GM18873 (cell line): ENCODE measurements around the gene C16orf95.
"Not testable (repeated sequence)": the region's sequence is repeated elsewhere in the genome, so short reads cannot be mapped to it uniquely, and the experiment has no call there.

Experiments
- ATAC-seq: cut with Tn5 transposase; IDR thresholded peaks from one replicate; pipeline ENCODE4 v1.9.1; 2021; ENCODE audit warnings: mild to moderate bottlenecking, moderate library complexity, moderate number of reproducible peaks; ENCODE audit not compliant: unreplicated experiment, low FRiP score

The C16orf95 gene

GRCh38 chr16:87347932-87348615 lies 30.9 kb upstream of the C16orf95 start:
- no peak for ATAC-seq

- no peak for ATAC-seq
Measured at GRCh38 chr16:87346517-87347060, 29.4 kb upstream of the C16orf95 start.

- ATAC-seq = no peak
Measured at GRCh38 chr16:87345726-87346424, 28.7 kb upstream of the C16orf95 start.

- ATAC-seq = no peak
Measured at GRCh38 chr16:87344931-87345631, 27.9 kb upstream of the C16orf95 start.

GRCh38 chr16:87344165-87344930 lies 27.2 kb upstream of the C16orf95 start:
- ATAC-seq = no peak

- no peak for ATAC-seq
Measured at GRCh38 chr16:87343753-87344050, 26.5 kb upstream of the C16orf95 start.

GRCh38 chr16:87342978-87343752 lies 26.0 kb upstream of the C16orf95 start:
- ATAC-seq = no peak

GRCh38 chr16:87342504-87342903 lies 25.3 kb upstream of the C16orf95 start:
- no peak for ATAC-seq

GRCh38 chr16:87340198-87340597 lies 23.0 kb upstream of the C16orf95 start:
- no peak for ATAC-seq

GRCh38 chr16:87339724-87340105 lies 22.5 kb upstream of the C16orf95 start:
- ATAC-seq = not testable (repeated sequence)

- no peak for ATAC-seq
Measured at GRCh38 chr16:87339086-87339723, 22.0 kb upstream of the C16orf95 start.

GRCh38 chr16:87338155-87338765 lies 21.1 kb upstream of the C16orf95 start:
- ATAC-seq = no peak

GRCh38 chr16:87337262-87337771 lies 20.1 kb upstream of the C16orf95 start:
- ATAC-seq = no peak

GRCh38 chr16:87336434-87337240 lies 19.4 kb upstream of the C16orf95 start:
- no peak for ATAC-seq

GRCh38 chr16:87335625-87336433 lies 18.6 kb upstream of the C16orf95 start:
- no peak for ATAC-seq

- ATAC-seq = no peak
Measured at GRCh38 chr16:87334651-87335624, 17.7 kb upstream of the C16orf95 start.
